Eye (tissue), 1 donor: Measurements from ENCODE around the gene GLCE.
"Not testable (repeated sequence)": the region's sequence is repeated elsewhere in the genome, so short reads cannot be mapped to it uniquely, and the experiment has no call there.

Experiments used
- DNase-seq: peaks from one replicate; pipeline ENCODE4 v3.0.0-alpha.2; 2015

Gene GLCE

GRCh38 chr15:69161079-69161877 is 843 bp downstream of the GLCE start:
- DNase-seq, result peak; percentile 80

GRCh38 chr15:69161878-69162213 is 1.4 kb downstream of the GLCE start:
- DNase-seq, result no peak

GRCh38 chr15:69163141-69163669 is 2.8 kb downstream of the GLCE start:
- no peak for DNase-seq

- no peak for DNase-seq
Observed at GRCh38 chr15:69164807-69165636, 4.6 kb downstream of the GLCE start.

- no peak for DNase-seq
Observed at GRCh38 chr15:69165637-69166025, 5.2 kb downstream of the GLCE start.

- no peak for DNase-seq
Observed at GRCh38 chr15:69167218-69167846, 6.9 kb downstream of the GLCE start.

- not testable (repeated sequence) for DNase-seq
Observed at GRCh38 chr15:69168361-69168760, 7.9 kb downstream of the GLCE start.

GRCh38 chr15:69169540-69169939 is 9.1 kb downstream of the GLCE start:
- DNase-seq, result not testable (repeated sequence)

- DNase-seq, result peak; percentile 9
Observed at GRCh38 chr15:69170597-69170996, 10.2 kb downstream of the GLCE start.

GRCh38 chr15:69172847-69173246 is 12.4 kb downstream of the GLCE start:
- DNase-seq, result no peak

- no peak for DNase-seq
Observed at GRCh38 chr15:69175536-69175935, 15.1 kb downstream of the GLCE start.

GRCh38 chr15:69181424-69181823 is 21.0 kb downstream of the GLCE start:
- no peak for DNase-seq

GRCh38 chr15:69185216-69185615 is 24.8 kb downstream of the GLCE start:
- no peak for DNase-seq

GRCh38 chr15:69185706-69186105 is 25.3 kb downstream of the GLCE start:
- no peak for DNase-seq

- no peak for DNase-seq
Observed at GRCh38 chr15:69189157-69189556, 28.7 kb downstream of the GLCE start.

- no peak for DNase-seq
Observed at GRCh38 chr15:69190091-69190490, 29.7 kb downstream of the GLCE start.

GRCh38 chr15:69190504-69190903 is 30.1 kb downstream of the GLCE start:
- no peak for DNase-seq

GRCh38 chr15:69194025-69194827 is 33.8 kb downstream of the GLCE start:
- DNase-seq, result no peak

- no peak for DNase-seq
Observed at GRCh38 chr15:69194854-69195253, 34.4 kb downstream of the GLCE start.

- DNase-seq, result no peak
Observed at GRCh38 chr15:69200832-69201745, 40.7 kb downstream of the GLCE start.

GRCh38 chr15:69206079-69206478 is 45.6 kb downstream of the GLCE start:
- DNase-seq, result no peak

- no peak for DNase-seq
Observed at GRCh38 chr15:69209661-69210060, 49.2 kb downstream of the GLCE start.
